Thoracic aorta (tissue), 2 donors: ENCODE measurements around the gene SORL1. TPM values are rescaled to one million over a fixed set of nuclear protein-coding genes. Genes with fewer than 3 reads are reported as not detected.

ENCODE experiments used
- ATAC-seq: fragments of 150-250 bp; one replicate; pipeline ENCODE4 v1.8.0; 2017; ENCODE audit warnings: low read depth; ENCODE audit not compliant: insufficient number of reproducible peaks, low FRiP score
- DNase-seq: peaks from one replicate; pipeline ENCODE4 v3.0.0-alpha.2; 2020; ENCODE audit warnings: low spot score
- H3K27ac ChIP-seq, 2 donors: fragments of 200-600 bp; sonication (generic); 1 replicate in 1 of 2; 2 replicates in 1 of 2; pipeline ENCODE4 v1.5.1; 2016; ENCODE audit warnings: mild to moderate bottlenecking in 2 of 2, moderate library complexity in 2 of 2
- H3K27me3 ChIP-seq: fragments of 200-600 bp; sonication (generic); replicated peaks from 2 replicates; pipeline ENCODE4 v1.6.0; 2016; ENCODE audit warnings: mild to moderate bottlenecking; ENCODE audit not compliant: insufficient read depth
- H3K36me3 ChIP-seq: fragments of 200-600 bp; sonication (generic); one replicate; pipeline ENCODE4 v1.5.1; 2016
- H3K4me1 ChIP-seq, 2 donors: fragments of 200-600 bp; sonication (generic); 1 replicate in 1 of 2; 2 replicates in 1 of 2; pipeline versions ENCODE4 v1.5.1 to v1.6.0; 2016; ENCODE audit warnings: low read depth in 2 of 2, mild to moderate bottlenecking in 1 of 2; ENCODE audit not compliant: control insufficient read depth in 1 of 2
- H3K4me3 ChIP-seq: fragments of 200-600 bp; sonication (generic); 2 replicates; pipeline ENCODE4 v1.5.1; 2016; ENCODE audit warnings: mild to moderate bottlenecking
- H3K9me3 ChIP-seq: fragments of 200-600 bp; sonication (generic); 2 replicates; pipeline ENCODE4 v1.5.1; 2016
- total RNA-seq, 2 donors: library from RNA; depleted of rRNA; stranded (reverse); fragments of >200 nt; gene quantifications; one replicate each; pipeline versions ENCODE4 v1.1.0 to v1.2.3, GENCODE V29; 2016
- TF ChIP-seq, protein P1 (sequence below): fragments of 200-600 bp; sonication (generic); IDR thresholded peaks from one replicate; pipeline ENCODE4 v1.5.1; 2019; ENCODE audit warnings: antibody characterized with exemption

SORL1 gene
- total RNA-seq, 2 donors from 2014 or later = 26.9 to 33.0 TPM

DNA sequence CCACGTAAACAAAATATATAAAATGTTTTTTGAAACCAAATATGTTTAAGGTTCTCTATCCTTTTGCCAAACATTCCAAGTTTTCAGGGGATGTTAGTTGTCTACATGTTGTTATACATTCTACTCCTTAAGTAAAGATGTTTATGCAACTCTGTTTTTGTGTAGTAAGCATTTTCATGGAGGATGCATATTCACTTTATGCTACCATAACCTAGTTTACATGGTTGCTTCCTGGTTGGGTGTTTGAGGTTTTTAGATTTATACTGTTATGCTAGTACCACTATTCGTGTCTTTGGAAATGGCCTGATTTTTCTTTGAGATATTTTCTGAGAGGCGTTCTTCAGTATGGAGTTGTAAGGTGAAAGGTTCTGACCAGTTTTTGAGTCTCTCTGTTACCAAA is 131.7 kb downstream of the SORL1 start:
- no peaks in the 10 kb centered on the region for H3K27me3 ChIP-seq
- H3K27ac ChIP-seq = no peak overlapping the region
- no peaks in the 10 kb centered on the region for H3K9me3 ChIP-seq
- no peaks in the 10 kb centered on the region for H3K4me1 ChIP-seq
- H3K36me3 ChIP-seq = no peaks in the 10 kb centered on the region
- TF ChIP-seq, protein P1, sequence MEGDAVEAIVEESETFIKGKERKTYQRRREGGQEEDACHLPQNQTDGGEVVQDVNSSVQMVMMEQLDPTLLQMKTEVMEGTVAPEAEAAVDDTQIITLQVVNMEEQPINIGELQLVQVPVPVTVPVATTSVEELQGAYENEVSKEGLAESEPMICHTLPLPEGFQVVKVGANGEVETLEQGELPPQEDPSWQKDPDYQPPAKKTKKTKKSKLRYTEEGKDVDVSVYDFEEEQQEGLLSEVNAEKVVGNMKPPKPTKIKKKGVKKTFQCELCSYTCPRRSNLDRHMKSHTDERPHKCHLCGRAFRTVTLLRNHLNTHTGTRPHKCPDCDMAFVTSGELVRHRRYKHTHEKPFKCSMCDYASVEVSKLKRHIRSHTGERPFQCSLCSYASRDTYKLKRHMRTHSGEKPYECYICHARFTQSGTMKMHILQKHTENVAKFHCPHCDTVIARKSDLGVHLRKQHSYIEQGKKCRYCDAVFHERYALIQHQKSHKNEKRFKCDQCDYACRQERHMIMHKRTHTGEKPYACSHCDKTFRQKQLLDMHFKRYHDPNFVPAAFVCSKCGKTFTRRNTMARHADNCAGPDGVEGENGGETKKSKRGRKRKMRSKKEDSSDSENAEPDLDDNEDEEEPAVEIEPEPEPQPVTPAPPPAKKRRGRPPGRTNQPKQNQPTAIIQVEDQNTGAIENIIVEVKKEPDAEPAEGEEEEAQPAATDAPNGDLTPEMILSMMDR = no peak
- ATAC-seq (no peak), DNase-seq (no peak)
- no peak overlapping the region for H3K4me3 ChIP-seq

- no peak overlapping the region for H3K27ac ChIP-seq
- no peaks in the 10 kb centered on the region for H3K9me3 ChIP-seq
- TF ChIP-seq, protein P1 = no peak
- H3K4me3 ChIP-seq = no peak overlapping the region
- no peaks in the 10 kb centered on the region for H3K4me1 ChIP-seq
- peaks cover 4% of the 10 kb centered on the region for H3K36me3 ChIP-seq
- no peaks in the 10 kb centered on the region for H3K27me3 ChIP-seq
- no peak for ATAC-seq
- no peak for DNase-seq
Measured at GRCh38 chr11:121586750-121587149, 134.6 kb downstream of the SORL1 start.

GRCh38 chr11:121587182-121587581 is 135.1 kb downstream of the SORL1 start:
- Histone ChIP-seq H3K36me3 (peaks cover 4% of the 10 kb centered on the region), H3K9me3 (no peaks in the 10 kb centered on the region)
- DNase-seq = no peak

GRCh38 chr11:121588747-121589146 is 136.6 kb downstream of the SORL1 start:
- TF ChIP-seq, protein P1 = no peak
- H3K27me3 ChIP-seq = no peaks in the 10 kb centered on the region
- DNase-seq (no peak), ATAC-seq (no peak)
- H3K36me3 ChIP-seq = peaks cover 4% of the 10 kb centered on the region
- no peaks in the 10 kb centered on the region for H3K4me1 ChIP-seq
- no peak overlapping the region for H3K4me3 ChIP-seq
- no peak overlapping the region for H3K27ac ChIP-seq
- no peaks in the 10 kb centered on the region for H3K9me3 ChIP-seq

More at GRCh38 chr11:121587182-121587581, 135.1 kb downstream of the SORL1 start:
- Histone ChIP-seq H3K27me3 (no peaks in the 10 kb centered on the region), H3K4me3 (no peak overlapping the region), H3K27ac (no peak overlapping the region), H3K4me1 (no peaks in the 10 kb centered on the region)
- TF ChIP-seq, protein P1 = no peak
- ATAC-seq = no peak

GRCh38 chr11:121589946-121590537 is 137.9 kb downstream of the SORL1 start:
- no peak overlapping the region for H3K27ac ChIP-seq
- peaks cover 4% of the 10 kb centered on the region for H3K36me3 ChIP-seq
- no peaks in the 10 kb centered on the region for H3K27me3 ChIP-seq
- DNase-seq (no peak), ATAC-seq (no peak)
- no peaks in the 10 kb centered on the region for H3K9me3 ChIP-seq
- TF ChIP-seq, protein P1 = no peak
- peaks cover 0 to under 1% of the 10 kb centered on the region in 2 donors for H3K4me1 ChIP-seq
- no peak overlapping the region for H3K4me3 ChIP-seq
